ENCODE data around the gene SGF29.
"Not testable (repeated sequence)": the region's sequence is repeated elsewhere in the genome, so short reads cannot be mapped to it uniquely, and the experiment has no call there.

The SGF29 gene

DNA sequence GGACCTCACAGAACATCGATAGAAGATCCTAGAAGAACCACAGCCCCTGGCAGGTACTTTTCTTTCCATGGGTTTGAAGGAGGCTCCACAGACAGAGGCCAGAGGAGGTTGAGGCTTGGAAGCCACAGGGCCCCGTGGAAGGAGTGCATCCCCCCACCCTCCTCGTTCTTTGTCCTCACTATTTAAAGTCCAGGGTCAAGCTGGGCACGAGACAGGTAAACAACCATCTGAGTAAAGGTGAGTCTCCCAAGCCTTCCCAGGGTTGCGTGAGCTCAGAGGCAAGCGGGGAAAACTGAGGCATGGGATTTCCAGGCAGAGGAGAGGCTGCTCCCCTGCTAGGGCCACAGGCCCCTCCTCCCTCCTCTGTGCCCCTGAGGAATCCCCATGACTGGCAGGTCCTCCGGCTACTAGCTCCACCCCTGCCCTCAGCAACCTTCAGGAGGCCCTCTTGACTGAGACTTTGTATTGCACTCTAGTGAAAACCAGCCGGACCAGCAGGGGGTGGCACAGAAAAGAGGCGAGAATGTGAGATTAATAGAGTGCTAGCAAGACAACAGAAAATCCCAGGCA lies 44.1 kb downstream of the SGF29 start:
- DNase-seq, result no peak

DNA sequence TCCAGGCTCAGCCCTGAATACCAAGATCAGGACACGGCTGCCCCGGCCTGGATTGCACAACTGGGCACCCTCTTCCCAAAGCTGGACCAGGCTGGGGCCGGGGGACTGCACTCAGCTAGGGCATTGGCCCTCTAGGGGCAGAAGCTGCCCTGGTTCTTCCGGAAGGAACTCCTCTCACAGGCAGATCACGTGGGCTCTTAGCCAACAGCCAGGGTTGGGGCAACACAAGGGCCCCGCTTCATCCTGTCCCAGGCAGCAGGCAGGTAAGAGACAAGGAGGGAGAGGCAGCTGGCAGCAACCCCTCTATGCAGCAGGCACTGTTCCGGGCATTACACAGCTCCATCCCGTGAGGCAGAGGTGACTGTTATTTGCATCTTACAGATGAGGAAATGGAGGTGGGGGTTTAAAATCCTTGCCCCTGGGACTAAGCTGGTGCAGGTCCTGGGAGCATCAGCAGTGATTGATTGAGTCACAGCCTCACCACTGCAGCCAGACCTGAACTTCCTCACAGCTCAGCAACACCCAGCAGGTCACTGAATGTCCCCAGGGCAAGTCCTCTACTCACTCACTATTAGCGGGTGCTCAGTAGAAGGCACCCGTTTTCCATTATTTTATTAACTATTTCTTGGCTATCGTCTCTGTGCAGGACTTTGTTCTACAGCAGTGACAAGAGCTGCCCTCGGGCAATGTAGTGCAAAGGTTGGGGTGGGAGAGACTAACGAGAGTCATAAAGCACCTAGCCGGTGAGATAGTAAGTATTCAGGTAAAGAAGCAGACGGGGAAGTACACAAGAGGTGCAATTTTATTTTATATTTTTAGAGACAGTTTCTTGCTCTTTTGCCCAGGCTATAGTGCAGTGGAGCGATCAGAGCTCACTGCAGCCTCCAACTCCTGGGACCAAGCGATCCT lies 45.9 kb downstream of the SGF29 start:
- not testable (repeated sequence) for DNase-seq

DNA sequence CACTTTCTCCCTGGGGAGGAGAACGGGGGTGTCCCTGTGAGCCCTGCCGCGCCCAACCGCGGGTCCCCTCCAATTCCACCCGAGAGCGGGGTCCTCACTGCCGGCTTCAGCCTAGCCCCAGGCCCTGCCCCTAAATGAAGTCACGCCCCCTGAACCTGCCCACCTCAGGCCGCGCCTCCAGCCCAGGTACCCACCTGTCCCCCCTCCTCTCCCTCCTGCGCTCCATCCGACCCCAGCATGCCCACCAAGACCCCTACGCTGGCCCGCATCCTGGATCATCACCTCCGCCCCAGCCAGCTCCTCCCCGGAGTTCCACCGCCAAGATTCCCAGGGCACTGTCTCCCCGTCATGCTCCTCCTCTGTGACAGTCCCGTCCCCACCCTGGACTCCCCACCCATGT lies 47.2 kb downstream of the SGF29 start:
- not testable (repeated sequence) for DNase-seq

- not testable (repeated sequence) for DNase-seq
Observed at GRCh38 chr16:28601589-28601988, 47.9 kb downstream of the SGF29 start.

GRCh38 chr16:28602062-28602461 lies 48.3 kb downstream of the SGF29 start:
- DNase-seq, result not testable (repeated sequence)

- no peak for DNase-seq
Observed at GRCh38 chr16:28602529-28602928, 48.8 kb downstream of the SGF29 start.

GRCh38 chr16:28603381-28604185 lies 49.9 kb downstream of the SGF29 start:
- DNase-seq, result no peak

GRCh38 chr16:28604186-28604565 lies 50.5 kb downstream of the SGF29 start:
- no peak for DNase-seq

DNA sequence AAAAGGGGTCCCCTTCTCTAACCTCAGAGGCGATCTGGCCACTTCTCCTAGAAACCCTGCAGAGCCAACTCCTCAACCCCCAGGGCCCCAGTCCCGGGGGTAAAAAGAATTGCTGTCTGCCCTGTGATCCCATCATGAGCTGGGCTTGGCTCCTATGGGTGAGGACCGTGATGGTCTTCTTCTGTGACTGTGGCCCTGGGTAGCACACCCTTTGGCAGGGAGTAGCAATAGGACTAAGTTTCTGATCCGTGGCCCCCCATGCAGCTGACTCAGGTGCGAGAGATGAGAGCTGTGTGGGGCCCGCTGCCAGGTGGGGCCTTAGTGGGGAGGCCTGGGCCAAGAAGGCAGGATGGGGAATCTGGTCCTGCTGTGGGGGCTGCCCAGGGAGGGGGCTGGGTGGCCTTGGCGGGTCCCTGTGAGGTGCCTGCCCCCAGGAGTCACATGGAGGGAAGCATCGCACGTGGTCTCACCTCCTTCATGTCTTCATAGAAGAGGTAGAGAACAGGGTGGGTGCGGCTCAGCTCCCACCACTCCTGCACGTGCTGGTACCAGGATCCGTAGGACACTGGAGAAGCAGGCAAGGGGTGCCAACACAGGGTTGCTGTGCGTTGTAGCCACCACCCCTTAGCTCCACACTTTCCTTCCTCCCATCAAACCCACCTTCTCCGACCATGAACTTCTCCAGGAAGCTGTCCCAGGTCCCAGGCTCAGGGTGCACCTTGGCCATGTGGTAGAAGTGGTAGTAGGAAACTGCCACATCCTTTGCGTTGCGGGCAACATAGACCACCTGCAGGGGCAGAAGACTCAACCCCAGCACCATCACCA lies 52.8 kb downstream of the SGF29 start:
- DNase-seq, result no peak

- no peak for DNase-seq
Observed at GRCh38 chr16:28607116-28607623, 53.5 kb downstream of the SGF29 start.

DNA sequence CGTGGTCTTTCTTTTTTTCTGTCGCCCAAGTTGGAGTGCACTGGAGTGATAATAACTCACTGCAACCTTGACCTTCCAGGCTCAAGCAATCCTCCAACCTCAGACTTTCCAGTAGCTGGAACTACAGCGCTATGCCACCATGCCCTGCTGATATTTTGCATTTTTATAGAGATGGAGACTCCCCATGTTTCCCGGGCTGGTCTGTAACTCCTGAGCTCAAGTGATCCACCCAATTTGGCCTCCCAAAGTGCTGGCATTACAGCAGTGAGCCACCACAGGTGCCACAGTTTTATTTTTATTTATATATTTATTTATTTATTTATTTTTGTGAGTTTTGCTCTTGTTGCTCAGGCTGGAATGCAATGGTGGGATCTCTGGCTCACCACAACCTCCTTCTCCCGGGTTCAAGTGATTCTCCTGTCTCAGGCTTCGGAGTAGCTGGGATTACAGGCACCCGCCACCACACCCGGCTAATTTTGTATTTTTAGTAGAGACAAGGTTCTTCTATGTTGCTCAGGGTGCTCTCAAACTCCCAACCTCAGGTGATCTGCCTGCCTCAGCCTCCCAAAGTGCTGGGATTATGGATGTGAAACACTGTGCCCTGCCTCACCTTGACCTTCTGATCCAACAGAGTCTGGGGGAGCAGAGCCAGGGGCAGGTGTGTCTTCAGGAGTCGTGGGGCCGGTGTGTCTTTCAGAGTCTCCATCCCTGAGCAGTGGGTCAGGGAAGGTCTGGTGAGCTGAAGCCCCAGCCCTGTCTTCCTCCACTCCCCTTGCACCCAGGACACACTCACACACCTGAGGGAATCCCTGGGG lies 54.2 kb downstream of the SGF29 start:
- not testable (repeated sequence) for DNase-seq

- not testable (repeated sequence) for DNase-seq
Observed at GRCh38 chr16:28608496-28608808, 54.7 kb downstream of the SGF29 start.

- not testable (repeated sequence) for DNase-seq
Observed at GRCh38 chr16:28608867-28609596, 55.3 kb downstream of the SGF29 start.

GRCh38 chr16:28609631-28610594 lies 56.2 kb downstream of the SGF29 start, which contains the start of gene SULT1A1:
SULT1A1 (minus strand) TSS chr16:28610044; CDS start chr16:28608855, 1,189 bp downstream.
- no peak for DNase-seq

DNA sequence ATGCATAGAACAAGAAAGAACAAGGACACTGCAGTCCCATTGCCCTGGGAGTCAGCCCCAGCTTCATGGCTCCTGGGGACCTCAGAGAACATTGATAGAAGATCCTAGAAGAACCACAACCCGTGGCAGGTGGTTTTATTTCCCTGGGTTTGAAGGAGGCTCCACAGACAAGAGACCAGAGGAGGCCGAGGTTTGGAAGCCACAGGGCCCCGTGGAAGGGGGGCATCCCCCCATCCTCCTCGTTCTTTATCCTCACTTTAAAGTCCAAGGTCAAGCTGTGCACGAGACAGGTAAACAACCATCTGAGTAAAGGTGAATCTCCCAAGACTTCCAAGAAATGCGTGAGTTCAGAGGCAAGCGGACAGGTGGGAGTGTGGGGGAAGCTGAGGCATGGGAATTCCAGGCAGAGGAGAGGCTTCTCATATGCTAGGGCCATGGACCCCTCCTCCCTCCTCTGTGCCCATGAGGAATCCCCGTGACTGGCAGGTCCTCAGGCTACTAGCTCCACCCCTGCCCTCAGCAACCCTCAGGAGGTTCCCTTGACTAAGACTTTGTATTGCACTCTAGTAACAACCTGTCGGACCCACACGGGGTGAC lies 57.0 kb downstream of the SGF29 start:
- no peak for DNase-seq

DNA sequence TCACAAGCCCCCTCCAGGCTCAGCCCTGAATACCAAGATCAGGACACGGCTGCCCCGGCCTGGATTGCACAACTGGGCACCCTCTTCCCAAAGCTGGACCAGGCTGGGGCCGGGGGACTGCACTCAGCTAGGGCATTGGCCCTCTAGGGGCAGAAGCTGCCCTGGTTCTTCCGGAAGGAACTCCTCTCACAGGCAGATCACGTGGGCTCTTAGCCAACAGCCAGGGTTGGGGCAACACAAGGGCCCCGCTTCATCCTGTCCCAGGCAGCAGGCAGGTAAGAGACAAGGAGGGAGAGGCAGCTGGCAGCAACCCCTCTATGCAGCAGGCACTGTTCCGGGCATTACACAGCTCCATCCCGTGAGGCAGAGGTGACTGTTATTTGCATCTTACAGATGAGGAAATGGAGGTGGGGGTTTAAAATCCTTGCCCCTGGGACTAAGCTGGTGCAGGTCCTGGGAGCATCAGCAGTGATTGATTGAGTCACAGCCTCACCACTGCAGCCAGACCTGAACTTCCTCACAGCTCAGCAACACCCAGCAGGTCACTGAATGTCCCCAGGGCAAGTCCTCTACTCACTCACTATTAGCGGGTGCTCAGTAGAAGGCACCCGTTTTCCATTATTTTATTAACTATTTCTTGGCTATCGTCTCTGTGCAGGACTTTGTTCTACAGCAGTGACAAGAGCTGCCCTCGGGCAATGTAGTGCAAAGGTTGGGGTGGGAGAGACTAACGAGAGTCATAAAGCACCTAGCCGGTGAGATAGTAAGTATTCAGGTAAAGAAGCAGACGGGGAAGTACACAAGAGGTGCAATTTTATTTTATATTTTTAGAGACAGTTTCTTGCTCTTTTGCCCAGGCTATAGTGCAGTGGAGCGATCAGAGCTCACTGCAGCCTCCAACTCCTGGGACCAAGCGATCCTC lies 58.9 kb downstream of the SGF29 start:
- DNase-seq, result not testable (repeated sequence)

DNA sequence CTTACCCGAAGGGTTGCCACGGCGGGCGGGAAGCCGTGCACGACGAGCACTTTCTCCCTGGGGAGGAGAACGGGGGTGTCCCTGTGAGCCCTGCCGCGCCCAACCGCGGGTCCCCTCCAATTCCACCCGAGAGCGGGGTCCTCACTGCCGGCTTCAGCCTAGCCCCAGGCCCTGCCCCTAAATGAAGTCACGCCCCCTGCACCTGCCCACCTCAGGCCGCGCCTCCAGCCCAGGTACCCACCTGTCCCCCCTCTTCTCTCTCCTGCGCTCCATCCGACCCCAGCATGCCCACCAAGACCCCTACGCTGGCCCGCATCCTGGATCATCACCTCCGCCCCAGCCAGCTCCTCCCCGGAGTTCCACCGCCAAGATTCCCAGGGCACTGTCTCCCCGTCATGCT lies 60.2 kb downstream of the SGF29 start:
- not testable (repeated sequence) for DNase-seq

DNA sequence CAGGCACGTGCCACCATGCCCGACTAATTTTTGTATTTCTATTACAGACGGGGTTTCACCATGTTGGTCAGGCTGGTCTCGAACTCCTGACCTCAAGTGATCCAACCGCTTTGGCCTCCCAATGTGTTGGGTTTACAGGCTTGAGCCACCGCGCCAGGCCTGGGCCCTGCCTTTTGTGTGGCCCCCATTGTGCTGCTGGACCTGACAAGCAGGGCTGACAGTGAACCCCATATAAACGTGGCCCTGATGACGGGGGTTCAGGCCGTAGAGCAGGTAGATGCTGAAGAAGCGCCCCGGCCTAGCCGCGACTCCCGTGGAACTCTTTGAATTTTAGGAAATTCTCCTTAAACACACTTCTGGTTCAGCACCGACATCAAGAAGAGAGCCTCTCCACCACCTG lies 60.8 kb downstream of the SGF29 start:
- DNase-seq, result not testable (repeated sequence)
